GM19463 (cell line): ENCODE measurements around the gene NAT8L.

Experiments used
- ATAC-seq: cut with Tn5 transposase; IDR thresholded peaks from one replicate; pipeline ENCODE4 v1.9.1; 2021; ENCODE audit warnings: mild to moderate bottlenecking, moderate library complexity; ENCODE audit not compliant: unreplicated experiment

Gene NAT8L

GRCh38 chr4:2044542-2045517, 14.3 kb upstream of the NAT8L start:
- no peak for ATAC-seq

- no peak for ATAC-seq
Observed at GRCh38 chr4:2045518-2045951, 13.6 kb upstream of the NAT8L start.

- ATAC-seq: no peak
Observed at GRCh38 chr4:2046031-2046961, 12.8 kb upstream of the NAT8L start.

- ATAC-seq: no peak
Observed at GRCh38 chr4:2047031-2047660, 12.0 kb upstream of the NAT8L start.

GRCh38 chr4:2047781-2048581, 11.1 kb upstream of the NAT8L start:
- ATAC-seq: no peak

GRCh38 chr4:2048831-2049230, 10.3 kb upstream of the NAT8L start:
- ATAC-seq: no peak

GRCh38 chr4:2049381-2049780, 9.7 kb upstream of the NAT8L start:
- ATAC-seq: no peak

GRCh38 chr4:2049811-2050210, 9.3 kb upstream of the NAT8L start:
- no peak for ATAC-seq

GRCh38 chr4:2051086-2051485, 8.0 kb upstream of the NAT8L start:
- ATAC-seq: no peak

- no peak for ATAC-seq
Observed at GRCh38 chr4:2054217-2054616, 4.9 kb upstream of the NAT8L start.

GRCh38 chr4:2057382-2058065, 1.6 kb upstream of the NAT8L start:
- ATAC-seq: no peak

GRCh38 chr4:2058264-2059045, 672 bp upstream of the NAT8L start:
- no peak for ATAC-seq

GRCh38 chr4:2059726-2060602, 837 bp downstream of the NAT8L start:
- ATAC-seq: no peak

GRCh38 chr4:2060611-2061185, 1.6 kb downstream of the NAT8L start:
- ATAC-seq: no peak

GRCh38 chr4:2061186-2062131, 2.3 kb downstream of the NAT8L start:
- ATAC-seq: no peak

- ATAC-seq: no peak
Observed at GRCh38 chr4:2062168-2062807, 3.2 kb downstream of the NAT8L start.
